Measurements from ENCODE around the gene GTPBP8.
A peak's percentile ranks its signal among the peaks of the same experiment; 100 is the strongest.

Gene GTPBP8

DNA sequence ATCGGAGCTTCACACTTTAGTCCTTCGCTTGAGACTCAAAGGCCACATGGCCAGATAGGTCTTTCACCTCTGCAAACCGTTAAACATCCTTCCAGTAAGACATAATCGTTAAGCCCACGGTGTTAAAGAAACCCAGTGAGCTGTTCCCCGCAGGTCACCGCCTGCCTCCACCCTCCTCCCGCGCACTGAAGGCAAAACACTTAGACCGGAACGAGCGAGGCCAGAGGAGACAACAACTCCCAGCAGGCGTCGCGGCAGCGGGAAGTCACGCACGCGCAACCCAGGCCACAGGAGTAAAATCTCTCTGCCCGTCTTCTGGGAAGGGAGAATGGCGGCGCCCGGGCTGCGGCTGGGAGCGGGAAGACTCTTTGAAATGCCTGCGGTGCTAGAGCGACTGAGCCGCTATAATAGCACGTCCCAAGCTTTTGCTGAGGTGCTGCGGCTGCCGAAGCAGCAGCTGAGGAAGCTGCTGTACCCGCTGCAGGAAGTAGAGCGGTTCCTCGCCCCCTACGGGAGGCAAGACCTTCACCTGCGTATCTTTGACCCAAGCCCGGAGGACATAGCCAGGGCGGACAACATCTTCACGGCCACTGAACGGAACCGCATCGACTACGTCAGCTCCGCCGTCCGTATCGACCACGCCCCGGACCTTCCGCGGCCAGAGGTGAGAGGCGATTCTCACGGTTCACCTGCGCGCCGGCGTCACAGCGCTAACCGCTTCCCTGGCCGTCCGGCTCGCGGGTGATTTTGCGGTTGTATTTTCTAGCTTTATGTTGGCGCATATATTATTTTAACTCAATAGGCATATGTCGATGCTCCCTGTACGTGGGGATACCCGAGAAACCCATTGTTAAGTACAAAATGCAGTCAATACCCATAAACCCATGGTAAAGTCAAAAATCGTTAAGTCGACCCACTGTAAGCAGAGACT, at the start of gene GTPBP8:
TSS of gene GTPBP8 (plus strand) at position 313 of the 931 bp plus-strand sequence. CDS start at position 329, 16 bp downstream.
- DNase-seq (ENCODE audit: extremely low spot score, insufficient read length, low read depth) (peak; percentile 71), FAIRE-seq (peak; percentile 96)

DNA sequence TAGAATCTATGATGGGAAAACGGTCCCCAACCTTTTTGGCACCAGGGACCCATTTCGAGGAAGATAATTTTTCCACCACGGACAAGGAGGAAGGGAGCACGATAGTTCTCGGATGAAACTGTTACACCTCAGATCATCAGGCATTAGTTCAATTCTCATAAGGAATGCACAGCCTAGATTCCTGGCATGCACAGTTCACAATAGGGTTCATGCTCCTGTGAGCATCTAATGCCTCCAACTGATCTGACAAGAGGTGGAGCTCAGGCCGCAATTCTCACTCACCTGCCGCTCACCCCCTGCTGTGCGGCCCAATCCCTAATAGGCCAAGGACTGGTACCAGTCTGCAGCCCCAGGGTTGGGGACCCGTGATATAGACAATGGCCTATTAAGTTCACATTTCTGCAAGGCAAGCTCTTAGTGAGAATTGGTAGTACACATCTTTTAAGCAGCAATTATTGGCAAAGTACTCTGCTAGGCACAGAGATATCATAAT, 42.4 kb upstream of the GTPBP8 start:
- no peak for FAIRE-seq
- no peak for DNase-seq (ENCODE audit: extremely low spot score, insufficient read length, low read depth)

DNA sequence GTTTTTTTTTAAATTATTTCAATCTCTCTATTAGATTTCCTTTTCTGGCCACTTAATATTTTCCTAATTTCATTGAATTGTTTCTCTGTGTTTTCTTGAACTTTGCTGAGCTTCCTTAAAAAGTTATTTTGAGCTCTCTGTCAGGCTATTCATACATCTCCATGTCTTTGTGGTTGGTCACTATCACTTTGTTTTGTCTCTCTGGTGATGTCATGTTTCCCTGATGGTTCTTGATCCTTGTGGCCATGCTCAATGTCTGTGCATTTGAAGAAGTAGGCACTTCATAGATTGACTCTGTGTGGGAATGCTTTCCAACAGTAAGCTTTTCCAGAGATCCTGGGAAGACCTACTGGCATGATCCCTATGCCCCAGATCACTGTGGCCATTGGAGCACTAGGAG, 34.4 kb upstream of the GTPBP8 start:
- DNase-seq (ENCODE audit: extremely low spot score, insufficient read length, low read depth) (no peak), FAIRE-seq (no peak)

DNA sequence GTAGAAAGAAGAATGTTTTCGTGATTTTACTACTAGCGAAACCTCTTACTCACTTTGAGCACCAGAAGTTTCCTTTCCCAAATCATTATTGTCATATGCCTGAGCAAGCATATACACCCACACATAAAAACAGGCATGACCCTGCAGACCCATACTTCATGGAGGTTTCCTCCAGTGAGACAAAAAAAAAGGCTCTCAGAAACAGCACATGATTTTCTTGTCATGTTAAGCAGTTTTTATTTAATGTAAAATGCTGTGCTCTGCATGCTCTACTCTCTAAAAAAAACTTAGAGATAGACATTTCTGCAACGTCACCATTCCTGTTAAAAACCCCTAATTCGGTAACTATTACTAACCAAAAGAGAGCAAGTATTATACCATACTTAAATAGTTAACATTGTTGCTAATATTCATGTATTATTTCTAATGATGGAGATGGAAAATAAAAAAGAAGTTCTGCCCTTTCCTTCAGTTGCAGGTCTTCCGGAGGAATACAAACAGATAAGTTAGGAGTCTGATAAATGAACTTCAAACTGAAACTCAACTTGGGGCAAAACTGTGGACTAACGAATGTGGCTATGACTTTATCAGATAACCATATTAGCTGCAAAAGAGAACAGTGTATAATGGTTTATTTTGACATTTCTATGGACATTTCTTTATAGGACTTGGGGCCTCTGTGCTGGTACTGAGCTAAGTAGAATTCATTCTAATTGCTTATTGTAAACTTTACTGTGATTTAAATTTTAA, 31.8 kb upstream of the GTPBP8 start:
- no peak for DNase-seq (ENCODE audit: extremely low spot score, insufficient read length, low read depth)
- peak; percentile 68 for FAIRE-seq

DNA sequence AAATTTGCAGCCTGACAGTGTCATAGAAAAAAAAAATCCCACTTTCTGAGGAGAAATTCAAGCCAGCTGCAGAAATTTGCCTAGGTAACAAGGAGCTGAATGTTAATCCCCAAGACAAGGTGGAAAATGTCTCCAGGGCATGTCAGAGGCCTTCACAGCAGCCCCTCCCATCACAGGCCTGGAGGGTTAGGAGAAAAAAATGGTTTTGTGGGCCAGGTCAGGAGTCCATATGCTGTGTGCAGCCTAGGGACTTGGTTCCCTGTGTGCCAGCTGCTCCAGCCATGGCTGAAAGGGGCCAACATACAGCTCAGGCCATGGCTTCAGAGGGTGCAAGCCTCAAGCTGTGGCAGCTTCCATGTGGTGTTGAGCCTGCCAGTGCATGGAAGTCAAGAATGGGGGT, 27.1 kb upstream of the GTPBP8 start:
- FAIRE-seq = no peak

DNA sequence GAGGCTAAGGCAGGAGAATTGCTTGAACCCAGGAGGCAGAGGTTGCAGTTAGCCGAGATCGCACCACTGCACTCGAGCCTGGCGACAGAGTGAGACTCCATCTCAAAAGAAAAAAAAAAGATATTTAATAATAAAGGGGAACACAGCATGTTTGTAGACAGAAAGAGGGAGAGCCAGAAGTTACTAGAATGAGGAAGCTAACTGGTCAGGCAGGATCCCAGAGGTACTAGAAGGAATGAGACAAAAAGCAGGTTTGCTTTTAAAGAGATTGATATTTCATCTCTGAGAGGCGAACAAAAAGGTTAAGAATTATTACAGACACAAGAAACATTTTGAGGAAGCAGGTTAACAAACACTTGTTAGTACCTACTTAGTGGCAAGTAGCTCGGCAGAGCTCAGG, 25.1 kb upstream of the GTPBP8 start:
- DNase-seq (ENCODE audit: extremely low spot score, insufficient read length, low read depth) = no peak
- FAIRE-seq = no peak

More for the DNA sequence above, 27.1 kb upstream of the GTPBP8 start:
- DNase-seq (ENCODE audit: extremely low spot score, insufficient read length, low read depth) = no peak

DNA sequence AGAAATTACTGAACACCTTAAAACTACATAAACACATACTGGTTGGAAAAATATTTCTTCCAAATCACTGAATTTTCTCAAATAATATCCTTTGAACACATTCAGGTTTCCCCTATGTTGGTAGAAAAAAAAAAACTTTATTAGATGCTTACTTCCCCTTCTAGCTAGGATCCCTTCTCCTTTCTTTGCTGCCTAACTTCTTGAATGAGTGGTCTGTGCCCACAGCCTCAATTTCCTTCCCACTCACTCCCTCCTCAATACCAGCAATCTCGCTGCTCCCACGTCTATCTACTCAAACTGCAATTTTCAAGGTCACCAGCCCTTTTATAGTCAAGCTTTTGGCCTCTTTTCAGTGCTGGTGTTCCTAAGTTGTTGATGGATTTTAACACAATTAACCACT, 24.2 kb upstream of the GTPBP8 start:
- DNase-seq (ENCODE audit: extremely low spot score, insufficient read length, low read depth) = no peak
- no peak for FAIRE-seq

DNA sequence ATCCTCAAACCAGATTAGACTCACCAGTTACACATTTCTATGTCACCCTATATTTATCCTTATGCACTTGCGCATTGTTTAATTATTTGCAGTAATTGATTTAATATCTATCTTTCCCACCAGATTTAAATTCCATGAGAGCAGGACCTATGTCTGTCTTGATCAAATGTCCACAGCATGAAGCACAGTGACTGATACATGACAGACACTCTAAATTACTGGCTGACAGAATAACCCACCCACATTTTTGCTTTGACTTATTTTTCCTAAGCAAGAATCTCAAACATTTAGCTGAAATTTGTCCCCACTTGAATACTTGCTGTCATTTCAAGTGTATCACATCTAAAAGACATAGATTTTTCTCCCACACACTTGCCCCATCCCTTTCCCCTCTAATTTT, 23.4 kb upstream of the GTPBP8 start:
- FAIRE-seq = no peak
- DNase-seq (ENCODE audit: extremely low spot score, insufficient read length, low read depth) = no peak

DNA sequence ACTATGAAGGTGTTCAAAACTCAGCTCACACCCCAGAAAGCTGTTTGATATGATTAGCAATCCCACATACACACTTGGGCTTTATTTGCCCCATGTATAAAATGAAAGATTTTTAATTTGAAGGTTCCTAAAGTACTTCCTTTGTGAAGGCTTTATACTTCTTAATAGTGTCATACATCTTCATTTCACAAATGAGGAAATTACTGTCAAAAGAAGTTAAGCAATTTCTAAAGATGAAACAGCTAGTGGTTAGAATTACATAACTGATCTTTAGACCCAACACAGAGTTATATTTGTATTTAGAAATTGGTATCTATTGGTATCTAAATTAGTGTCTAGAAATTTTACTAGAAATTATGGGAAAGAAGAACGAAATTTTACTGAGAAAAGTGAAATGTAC, 23.0 kb upstream of the GTPBP8 start:
- DNase-seq (ENCODE audit: extremely low spot score, insufficient read length, low read depth) (no peak), FAIRE-seq (no peak)

DNA sequence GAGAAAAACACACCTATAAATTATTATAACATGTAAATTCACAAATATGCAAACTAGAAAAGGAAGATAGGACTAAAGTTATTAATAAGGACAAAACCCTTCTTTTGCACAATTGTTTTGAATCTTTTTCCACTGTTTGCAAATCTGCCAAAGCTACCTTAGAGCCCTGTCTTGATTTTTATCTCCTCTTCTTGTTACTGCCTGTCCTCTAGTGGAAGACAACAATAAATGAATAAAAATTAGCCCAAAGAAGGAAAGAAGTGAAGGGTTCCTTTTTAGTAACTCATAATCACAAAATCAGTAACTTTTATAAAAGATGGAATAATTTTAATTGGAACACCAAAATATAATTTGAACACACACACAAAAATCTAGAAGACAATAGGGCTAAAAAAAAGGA, 18.6 kb upstream of the GTPBP8 start:
- peak; percentile 18 for FAIRE-seq

DNA sequence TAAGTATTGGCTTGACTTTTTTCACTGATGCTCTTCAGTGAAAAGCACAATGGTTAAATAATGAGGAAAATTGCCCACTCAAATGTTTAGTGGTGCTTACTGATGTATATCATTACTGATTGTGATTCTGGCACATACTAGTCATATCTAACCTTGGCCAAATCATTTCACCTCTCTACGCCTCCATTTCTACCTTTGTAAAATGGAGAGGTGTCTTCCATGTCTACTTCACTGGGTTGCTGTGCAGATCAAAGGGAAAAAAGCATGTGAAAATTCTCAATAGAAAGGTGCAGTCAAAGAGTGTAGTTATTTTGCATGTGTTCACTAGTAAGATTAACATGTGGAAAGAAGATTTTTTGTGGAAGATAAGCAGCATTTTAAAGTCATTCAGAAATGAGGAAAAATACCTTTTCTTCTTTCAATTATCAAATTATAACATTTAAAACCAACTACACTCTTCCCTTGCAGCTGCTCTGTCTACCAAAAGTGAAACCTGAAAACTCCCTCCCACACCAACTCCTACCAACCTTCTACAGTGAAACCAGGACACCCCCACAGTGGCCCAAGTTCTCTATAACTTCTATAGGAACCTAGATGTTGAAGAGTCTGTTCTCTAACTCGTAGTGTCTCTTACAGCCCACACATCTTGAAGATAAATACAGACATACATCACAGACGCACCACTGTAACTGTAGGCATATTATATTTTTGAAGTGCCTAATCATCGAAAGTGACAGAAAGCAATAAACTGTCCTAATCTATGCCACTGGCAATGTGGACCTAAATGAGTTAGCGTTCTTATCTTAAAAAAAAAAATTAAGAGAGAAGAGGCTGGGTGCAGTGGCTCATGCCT, 17.2 kb upstream of the GTPBP8 start:
- peak; percentile 95 for FAIRE-seq
- DNase-seq (ENCODE audit: extremely low spot score, insufficient read length, low read depth) = no peak

More for the DNA sequence above, 18.6 kb upstream of the GTPBP8 start:
- no peak for DNase-seq (ENCODE audit: extremely low spot score, insufficient read length, low read depth)

DNA sequence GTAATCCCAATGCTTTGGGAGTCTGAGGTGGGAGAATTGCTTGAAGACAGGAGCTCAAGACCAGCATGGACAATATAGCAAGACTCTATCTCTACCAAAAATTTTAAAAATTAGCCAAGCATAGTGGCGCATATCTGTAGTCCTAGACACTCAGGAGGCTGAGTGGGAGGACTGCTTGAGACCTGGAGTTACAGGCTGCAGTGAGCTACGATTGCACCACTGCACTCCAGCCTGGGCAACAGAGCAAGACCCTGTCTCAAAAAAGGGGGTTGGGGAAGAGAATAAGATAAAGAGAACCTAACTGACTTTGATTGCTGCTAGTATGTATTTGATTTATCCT, 16.6 kb upstream of the GTPBP8 start:
- DNase-seq (ENCODE audit: extremely low spot score, insufficient read length, low read depth) (no peak), FAIRE-seq (peak; percentile 64)

DNA sequence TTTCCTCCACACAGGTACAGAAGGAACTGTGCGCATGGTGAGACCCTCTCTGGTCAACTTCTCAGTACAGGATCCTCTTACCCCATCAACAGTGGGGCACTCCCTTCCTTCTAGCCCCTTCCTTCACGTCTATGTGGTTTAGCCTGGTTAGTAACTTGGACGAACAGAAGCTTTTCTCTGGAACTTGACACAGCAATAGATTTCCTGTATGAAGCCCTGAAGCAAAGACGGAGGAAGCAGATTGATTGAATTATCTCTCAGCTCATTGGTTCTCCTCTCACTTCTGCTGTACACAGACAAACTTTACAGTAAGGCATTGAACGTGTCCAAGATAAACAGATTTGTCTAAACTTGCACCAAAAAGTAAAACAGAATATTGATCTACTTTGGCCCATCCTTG, 15.9 kb upstream of the GTPBP8 start, which contains the start of gene CD200R1:
TSS of gene CD200R1 (minus strand) at position 210 of the 400 bp plus-strand sequence. CDS start 246 bp downstream, outside the sequence.
- FAIRE-seq (peak; percentile 70), DNase-seq (ENCODE audit: extremely low spot score, insufficient read length, low read depth) (no peak)

DNA sequence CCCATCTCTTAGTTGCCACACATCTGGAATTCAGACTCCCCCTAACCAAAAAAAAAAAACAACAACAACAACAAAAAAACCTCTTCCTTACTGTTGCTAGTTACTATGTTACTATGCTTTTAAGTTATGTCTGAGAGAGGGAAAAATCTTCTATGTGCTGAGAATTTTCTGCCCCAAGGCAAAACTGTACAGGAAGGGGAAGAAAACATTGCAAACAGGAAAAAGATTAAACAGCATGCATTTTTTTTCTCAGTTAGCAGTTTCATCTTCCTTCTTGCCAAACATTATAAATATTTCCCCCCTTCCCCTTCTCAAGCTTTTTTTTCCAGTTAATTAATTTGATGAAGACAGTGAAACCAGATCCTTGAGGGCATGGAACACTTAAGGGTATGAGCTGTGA, 14.8 kb upstream of the GTPBP8 start:
- no peak for FAIRE-seq
- DNase-seq (ENCODE audit: extremely low spot score, insufficient read length, low read depth) = no peak

DNA sequence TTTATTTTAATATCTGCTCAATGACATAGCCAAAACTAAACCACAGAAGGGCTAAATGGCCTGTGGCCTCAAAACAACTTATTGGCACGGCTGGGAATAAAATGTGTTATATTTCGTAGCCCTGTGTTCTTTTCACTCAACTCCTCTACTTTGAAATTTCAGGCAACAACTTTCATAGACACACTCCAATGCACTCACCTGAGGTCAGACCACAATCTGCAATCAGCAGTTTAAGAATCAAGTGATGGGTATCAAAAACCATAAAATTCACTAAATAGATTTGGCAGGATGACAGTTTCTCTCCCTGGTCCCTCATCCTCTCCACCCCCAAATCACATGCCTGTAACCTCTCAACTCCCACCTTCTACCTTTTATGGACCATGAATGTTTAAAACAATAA, 13.8 kb upstream of the GTPBP8 start:
- DNase-seq (ENCODE audit: extremely low spot score, insufficient read length, low read depth) = no peak
- FAIRE-seq = no peak

DNA sequence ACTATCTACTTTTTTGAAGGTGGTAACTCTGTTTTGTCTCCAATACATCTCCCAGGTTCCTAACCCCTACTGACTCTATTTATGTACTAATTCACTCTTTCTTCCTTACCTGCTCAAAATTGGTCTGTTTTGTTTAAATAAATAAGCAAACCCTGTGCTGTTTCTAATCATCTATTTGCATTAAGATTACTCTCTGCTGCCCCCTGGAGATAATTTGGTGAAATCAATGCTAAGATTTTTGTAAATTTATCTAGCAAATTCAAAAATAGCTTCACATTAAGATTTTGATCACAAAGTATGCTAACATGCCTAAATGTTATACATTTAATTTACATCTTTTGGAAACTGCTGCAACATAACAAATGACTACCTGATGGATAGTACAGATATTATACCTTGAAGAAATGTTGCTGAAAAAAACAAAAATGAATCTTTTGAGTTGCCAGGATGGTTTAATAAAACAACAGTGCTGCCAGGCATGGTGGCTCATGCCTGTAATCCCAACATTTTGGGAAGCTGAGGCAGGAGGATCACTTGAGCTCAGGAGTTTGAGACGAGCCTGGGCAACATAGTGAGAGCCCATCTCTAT, 11.4 kb upstream of the GTPBP8 start:
- FAIRE-seq (peak; percentile 60), DNase-seq (ENCODE audit: extremely low spot score, insufficient read length, low read depth) (no peak)

DNA sequence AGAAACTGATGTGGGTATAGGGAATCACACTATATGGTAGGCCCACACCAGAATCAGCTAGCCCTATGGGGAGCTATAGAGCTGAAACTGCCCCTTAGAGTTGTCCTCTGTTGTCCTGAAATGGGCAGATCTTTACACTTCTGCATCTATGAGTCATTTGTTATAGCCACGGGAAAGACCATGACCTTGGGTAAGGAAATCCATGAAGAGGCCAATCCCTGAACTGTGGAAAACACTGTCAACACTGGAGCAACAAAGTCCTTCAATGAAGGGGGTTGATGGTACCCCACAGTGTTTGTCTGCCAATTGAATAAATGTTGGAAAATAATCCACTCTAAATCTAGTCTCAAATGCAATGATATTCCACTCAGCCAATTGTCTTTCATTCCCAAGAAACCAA, 10.7 kb upstream of the GTPBP8 start:
- no peak for FAIRE-seq
- no peak for DNase-seq (ENCODE audit: extremely low spot score, insufficient read length, low read depth)

DNA sequence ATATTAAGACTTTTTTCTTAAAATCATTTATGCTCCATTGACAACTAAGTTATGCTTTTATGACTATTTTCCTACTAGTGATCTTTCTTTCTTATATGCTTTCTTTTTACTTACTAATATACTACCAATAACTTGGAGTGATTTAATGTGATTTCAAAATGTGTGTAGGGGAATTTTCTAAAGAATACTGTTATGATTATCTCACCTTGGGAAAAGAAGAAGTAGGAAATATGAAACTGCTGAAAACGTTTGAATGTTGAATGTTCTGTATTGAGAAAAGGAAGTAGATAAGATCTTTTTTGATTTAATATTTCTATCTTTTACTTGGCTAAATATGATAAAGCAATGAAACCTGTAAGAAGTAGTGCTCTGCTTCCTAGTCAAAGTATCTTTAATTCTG, 8.1 kb upstream of the GTPBP8 start:
- DNase-seq (ENCODE audit: extremely low spot score, insufficient read length, low read depth) (no peak), FAIRE-seq (no peak)

DNA sequence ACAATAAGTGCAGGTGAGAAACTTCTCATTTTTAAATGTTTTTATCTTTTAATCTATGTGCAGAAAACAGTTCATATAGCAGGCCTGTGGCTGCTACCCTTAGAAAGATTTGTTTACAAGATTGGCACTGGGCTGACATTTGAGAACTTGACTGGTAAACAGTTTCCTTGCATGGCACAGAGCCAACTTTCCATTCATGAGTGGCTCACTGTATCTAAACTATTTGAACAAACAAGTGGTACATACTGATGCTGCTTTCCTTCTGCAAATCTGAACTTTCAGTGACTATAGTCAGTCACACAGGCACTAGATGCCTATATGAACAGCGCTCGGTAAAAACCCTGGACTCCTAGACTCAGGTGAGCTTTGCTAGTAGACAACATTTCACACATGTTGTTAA, 6.3 kb upstream of the GTPBP8 start:
- DNase-seq (ENCODE audit: extremely low spot score, insufficient read length, low read depth) (no peak), FAIRE-seq (peak; percentile 55)
